SU-DHL-6 (cell line): ENCODE data around the gene CYSTM1.

ENCODE experiments used
- H2AFZ ChIP-seq: fragments of 200-600 bp; sonication (generic); 2 replicates; pipeline ENCODE4 v1.6.1; 2014; ENCODE audit warnings: low read depth, mild to moderate bottlenecking, moderate library complexity, mixed read lengths, antibody characterized with exemption, low read length; ENCODE audit not compliant: severe bottlenecking
- H3F3A ChIP-seq: fragments of 200-600 bp; shearing (Covaris generic); 2 replicates; pipeline ENCODE4 v1.6.0; 2016; ENCODE audit warnings: antibody characterized with exemption, mild to moderate bottlenecking; ENCODE audit not compliant: insufficient read depth
- H3K27ac ChIP-seq: fragments of 200-600 bp; sonication (generic); 2 replicates; pipeline ENCODE4 v1.5.1; 2016; ENCODE audit warnings: low read depth, mild to moderate bottlenecking, low read length, moderate library complexity, mixed read lengths
- H3K27me3 ChIP-seq: fragments of 200-600 bp; sonication (generic), shearing (Covaris generic); 2 replicates; pipeline ENCODE4 v1.6.0; 2014; ENCODE audit warnings: mild to moderate bottlenecking, low read length
- H3K36me3 ChIP-seq: fragments of 200-600 bp; sonication (generic); 2 replicates; pipeline ENCODE4 v1.6.1; 2014; ENCODE audit warnings: mild to moderate bottlenecking, low read length, mixed read lengths
- H3K4me2 ChIP-seq: fragments of 300-600, 200-600 bp; shearing (Covaris generic), sonication (generic); 2 replicates; pipeline ENCODE4 v1.6.0; 2014; ENCODE audit warnings: low read length, low read depth, mild to moderate bottlenecking; ENCODE audit not compliant: poor library complexity, severe bottlenecking
- H3K4me3 ChIP-seq: fragments of 200-600 bp; sonication (generic); 2 replicates; pipeline ENCODE4 v1.5.1; 2014; ENCODE audit warnings: antibody characterized with exemption, low read length, mild to moderate bottlenecking, mixed read lengths; ENCODE audit not compliant: insufficient read depth, poor library complexity, severe bottlenecking
- H3K79me2 ChIP-seq: fragments of 200-600 bp; sonication (generic); 2 replicates; pipeline ENCODE4 v1.6.1; 2014; ENCODE audit warnings: mild to moderate bottlenecking, low read length, moderate library complexity; ENCODE audit not compliant: insufficient read depth
- H3K9ac ChIP-seq: fragments of 200-600 bp; sonication (generic); 2 replicates; pipeline ENCODE4 v1.7.0; 2014; ENCODE audit warnings: mild to moderate bottlenecking, low read length
- H3K9me2 ChIP-seq: fragments of 200-600 bp; sonication (generic); replicated peaks from 2 replicates; pipeline ENCODE4 v1.6.1; 2014; ENCODE audit warnings: low read length; ENCODE audit not compliant: insufficient read depth
- H3K9me3 ChIP-seq: fragments of 200-600 bp; sonication (generic); 2 replicates; pipeline ENCODE4 v1.6.1; 2014; ENCODE audit warnings: low read length, mixed read lengths; ENCODE audit not compliant: insufficient read depth
- H4K20me1 ChIP-seq: fragments of 200-600 bp; sonication (generic); 2 replicates; pipeline ENCODE4 v1.6.1; 2014; ENCODE audit warnings: low read depth, mild to moderate bottlenecking, antibody characterized with exemption, low read length, moderate library complexity, mixed read lengths
- EZH2phosphoT487 ChIP-seq: fragments of 200-600 bp; sonication (generic), shearing (Covaris generic); conservative IDR thresholded peaks from 2 replicates; pipeline ENCODE4 v1.6.1; 2018; ENCODE audit warnings: mild to moderate bottlenecking, antibody characterized with exemption, low read length, moderate library complexity, mixed read lengths
- TF ChIP-seq, protein P1 (sequence below): fragments of 200-600 bp; sonication (generic); IDR thresholded peaks from one replicate; pipeline ENCODE4 v1.5.1; 2017; ENCODE audit warnings: antibody characterized with exemption, mild to moderate bottlenecking, low read length, moderate library complexity; ENCODE audit not compliant: insufficient read depth, poor library complexity, severe bottlenecking

The CYSTM1 gene

DNA sequence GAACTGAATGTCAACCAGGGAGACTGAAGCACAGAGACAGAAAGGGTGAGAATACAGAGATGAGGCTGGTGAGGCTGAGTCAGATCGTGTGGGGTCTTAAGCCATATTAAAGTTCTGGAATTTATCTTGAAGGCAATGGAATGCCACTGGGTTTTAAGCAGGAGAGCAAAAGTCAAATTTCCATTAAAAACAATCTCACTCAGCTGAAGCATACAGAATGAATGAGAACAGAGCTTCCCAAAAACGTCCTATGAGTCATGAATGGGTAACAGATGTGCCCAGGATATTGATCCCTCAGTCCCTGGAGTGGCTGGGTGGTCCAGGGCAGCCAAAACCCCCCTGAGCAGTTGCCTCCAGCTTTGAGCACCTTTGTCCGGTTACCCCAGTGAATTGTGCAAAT, 83.0 kb downstream of the CYSTM1 start:
- Histone ChIP-seq H3K9me2 (no peaks in the 10 kb centered on the region), H3K36me3 (0 out of 2 replicates have a peak, but pooled peaks cover 4% of the 10 kb centered on the region), H3K4me3 (no peak overlapping the region), H3K9ac (no peak overlapping the region), H3K27ac (no peak overlapping the region), H3K9me3 (no peaks in the 10 kb centered on the region), H3K4me2 (no peak overlapping the region), H3F3A (no peaks in the 10 kb centered on the region), H3K79me2 (no peaks in the 10 kb centered on the region), H2AFZ (no peak overlapping the region), H4K20me1 (no peaks in the 10 kb centered on the region), H3K27me3 (no peaks in the 10 kb centered on the region)
- TF ChIP-seq, protein P1, sequence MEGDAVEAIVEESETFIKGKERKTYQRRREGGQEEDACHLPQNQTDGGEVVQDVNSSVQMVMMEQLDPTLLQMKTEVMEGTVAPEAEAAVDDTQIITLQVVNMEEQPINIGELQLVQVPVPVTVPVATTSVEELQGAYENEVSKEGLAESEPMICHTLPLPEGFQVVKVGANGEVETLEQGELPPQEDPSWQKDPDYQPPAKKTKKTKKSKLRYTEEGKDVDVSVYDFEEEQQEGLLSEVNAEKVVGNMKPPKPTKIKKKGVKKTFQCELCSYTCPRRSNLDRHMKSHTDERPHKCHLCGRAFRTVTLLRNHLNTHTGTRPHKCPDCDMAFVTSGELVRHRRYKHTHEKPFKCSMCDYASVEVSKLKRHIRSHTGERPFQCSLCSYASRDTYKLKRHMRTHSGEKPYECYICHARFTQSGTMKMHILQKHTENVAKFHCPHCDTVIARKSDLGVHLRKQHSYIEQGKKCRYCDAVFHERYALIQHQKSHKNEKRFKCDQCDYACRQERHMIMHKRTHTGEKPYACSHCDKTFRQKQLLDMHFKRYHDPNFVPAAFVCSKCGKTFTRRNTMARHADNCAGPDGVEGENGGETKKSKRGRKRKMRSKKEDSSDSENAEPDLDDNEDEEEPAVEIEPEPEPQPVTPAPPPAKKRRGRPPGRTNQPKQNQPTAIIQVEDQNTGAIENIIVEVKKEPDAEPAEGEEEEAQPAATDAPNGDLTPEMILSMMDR = no peak
- no peak for TF ChIP-seq EZH2phosphoT487

DNA sequence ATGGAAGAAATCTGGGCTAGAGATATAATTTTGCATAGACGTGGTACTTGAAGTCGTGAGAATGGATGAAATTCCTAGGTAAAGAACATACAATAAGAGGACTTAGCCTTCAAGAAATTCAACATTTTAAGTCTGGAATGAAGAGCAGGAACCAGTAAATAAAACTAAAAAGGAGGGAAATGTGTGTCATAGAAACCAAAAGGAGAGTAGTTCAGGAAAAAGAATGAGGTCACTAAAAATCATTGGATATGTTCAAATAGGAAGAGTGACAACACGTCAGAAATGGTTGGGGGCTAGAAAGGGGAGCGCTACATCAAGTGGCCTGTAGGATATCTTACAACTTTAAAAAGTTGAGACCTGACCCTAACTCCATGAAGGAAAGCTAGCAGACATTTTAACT, 83.9 kb downstream of the CYSTM1 start:
- Histone ChIP-seq H3K9me3 (no peaks in the 10 kb centered on the region), H3K27ac (no peak overlapping the region), H3K9me2 (no peaks in the 10 kb centered on the region), H2AFZ (no peak overlapping the region), H3K36me3 (0 out of 2 replicates have a peak, but pooled peaks cover 4% of the 10 kb centered on the region), H3K27me3 (no peaks in the 10 kb centered on the region), H3F3A (no peaks in the 10 kb centered on the region), H3K4me3 (no peak overlapping the region), H4K20me1 (no peaks in the 10 kb centered on the region), H3K79me2 (no peaks in the 10 kb centered on the region), H3K9ac (no peak overlapping the region), H3K4me2 (no peak overlapping the region)
- TF ChIP-seq EZH2phosphoT487 = no peak
- TF ChIP-seq, protein P1 = no peak

DNA sequence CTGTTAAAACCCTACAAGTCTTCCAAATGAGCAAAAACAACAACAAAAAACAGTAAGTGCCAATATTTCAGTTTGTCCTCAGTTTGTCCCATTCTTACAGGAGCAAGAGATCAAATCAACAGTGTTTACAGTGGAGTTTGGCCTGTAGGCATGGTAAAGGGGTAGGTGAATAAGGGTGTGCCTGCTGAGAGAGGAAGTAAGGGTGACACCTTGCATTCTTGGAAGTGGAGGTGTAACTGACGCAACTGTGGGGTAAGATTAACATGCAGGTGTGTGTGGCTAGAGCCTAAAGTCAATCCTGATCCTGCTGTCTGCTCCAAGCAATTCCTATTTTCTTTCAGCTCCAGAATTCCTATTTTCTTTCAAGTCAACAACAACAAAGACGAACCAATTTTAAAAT, 84.5 kb downstream of the CYSTM1 start:
- Histone ChIP-seq H4K20me1 (no peaks in the 10 kb centered on the region), H3K27ac (no peak overlapping the region), H3K4me3 (no peak overlapping the region), H2AFZ (no peak overlapping the region), H3K9me2 (no peaks in the 10 kb centered on the region), H3K36me3 (0 out of 2 replicates have a peak, but pooled peaks cover 4% of the 10 kb centered on the region), H3K9ac (no peak overlapping the region), H3F3A (no peaks in the 10 kb centered on the region), H3K79me2 (no peaks in the 10 kb centered on the region), H3K27me3 (no peaks in the 10 kb centered on the region), H3K9me3 (no peaks in the 10 kb centered on the region), H3K4me2 (no peak overlapping the region)
- TF ChIP-seq, protein P1 = no peak
- no peak for TF ChIP-seq EZH2phosphoT487
